ENCODE measurements around the gene CDCP2. TPM values are rescaled to one million over a fixed set of nuclear protein-coding genes. Genes with fewer than 3 reads are reported as not detected.

The CDCP2 gene
- total and polyA plus RNA-seq, 7 donors: 0.04 TPM; not detected in 6

DNA sequence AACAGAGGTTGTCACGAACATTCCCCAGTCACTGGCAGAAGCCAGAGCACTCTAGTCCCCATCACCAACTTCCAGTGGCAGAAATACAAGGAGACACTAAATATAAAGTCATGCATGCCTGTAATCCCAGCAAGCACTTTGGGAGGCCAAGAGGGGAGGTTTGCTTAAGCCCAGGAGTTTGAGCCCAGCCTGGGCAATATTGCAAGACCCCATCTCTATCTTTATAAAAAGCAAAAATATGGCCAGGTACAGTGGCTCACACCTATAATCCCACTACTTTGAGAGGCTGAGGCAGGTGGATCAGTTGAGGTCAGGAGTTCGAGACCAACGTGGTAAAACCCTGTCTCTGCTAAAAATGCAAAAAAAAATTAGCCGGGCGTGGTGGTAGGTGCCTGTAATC is 40.7 kb upstream of the CDCP2 start:
- WGBS, 2 donors: 92 to 97% methylated on average over 5 of the region's 5 CpGs
- intact Hi-C loops (cut with DNase I): no loop called here
- H3K4me1 ChIP-seq: no peaks in the 10 kb centered on the region

DNA sequence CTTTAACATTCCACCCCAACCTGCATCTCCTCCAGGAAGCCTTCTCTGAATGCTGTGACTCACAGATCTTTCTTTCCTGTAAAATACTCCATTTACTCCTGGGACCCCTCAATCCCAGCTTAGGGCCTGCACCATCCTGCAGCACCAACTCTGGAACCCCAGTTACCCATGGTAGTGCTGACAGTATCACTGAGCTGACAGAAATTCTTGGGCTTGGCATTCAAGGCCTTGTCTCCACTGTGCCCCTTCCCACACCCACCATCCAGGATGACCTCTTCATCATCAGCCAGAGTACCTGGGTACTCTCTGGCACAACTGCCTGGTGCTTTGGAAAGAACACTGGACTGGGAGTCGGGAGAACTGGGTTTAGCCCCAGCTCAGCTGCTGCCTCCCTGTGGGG is 38.7 kb upstream of the CDCP2 start:
- no peak overlapping the region for H3K27ac ChIP-seq
- TF ChIP-seq POLR2AphosphoS5 (IDR thresholded peaks at IDR 0.05) (no peak), EP300 (IDR thresholded peaks at IDR 0.05) (no peak), POLR2A (IDR thresholded peaks at IDR 0.05) (no peak)
- TF ChIP-seq, protein P1, sequence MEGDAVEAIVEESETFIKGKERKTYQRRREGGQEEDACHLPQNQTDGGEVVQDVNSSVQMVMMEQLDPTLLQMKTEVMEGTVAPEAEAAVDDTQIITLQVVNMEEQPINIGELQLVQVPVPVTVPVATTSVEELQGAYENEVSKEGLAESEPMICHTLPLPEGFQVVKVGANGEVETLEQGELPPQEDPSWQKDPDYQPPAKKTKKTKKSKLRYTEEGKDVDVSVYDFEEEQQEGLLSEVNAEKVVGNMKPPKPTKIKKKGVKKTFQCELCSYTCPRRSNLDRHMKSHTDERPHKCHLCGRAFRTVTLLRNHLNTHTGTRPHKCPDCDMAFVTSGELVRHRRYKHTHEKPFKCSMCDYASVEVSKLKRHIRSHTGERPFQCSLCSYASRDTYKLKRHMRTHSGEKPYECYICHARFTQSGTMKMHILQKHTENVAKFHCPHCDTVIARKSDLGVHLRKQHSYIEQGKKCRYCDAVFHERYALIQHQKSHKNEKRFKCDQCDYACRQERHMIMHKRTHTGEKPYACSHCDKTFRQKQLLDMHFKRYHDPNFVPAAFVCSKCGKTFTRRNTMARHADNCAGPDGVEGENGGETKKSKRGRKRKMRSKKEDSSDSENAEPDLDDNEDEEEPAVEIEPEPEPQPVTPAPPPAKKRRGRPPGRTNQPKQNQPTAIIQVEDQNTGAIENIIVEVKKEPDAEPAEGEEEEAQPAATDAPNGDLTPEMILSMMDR (IDR thresholded peaks at IDR 0.05): no peak
- intact Hi-C loops (cut with DNase I): no loop called here
- 92 to 95% methylated on average over 1 of the region's 1 CpG for WGBS, 2 donors
- no peak overlapping the region for H3K4me3 ChIP-seq
- H3K9me3 ChIP-seq: no peaks in the 10 kb centered on the region
- H3K4me1 ChIP-seq: no peaks in the 10 kb centered on the region
- H3K27me3 ChIP-seq: no peaks in the 10 kb centered on the region
- DNase-seq: no peak
- peaks cover 8 to 77% (median 15%) of the 10 kb centered on the region in 4 donors for H3K36me3 ChIP-seq

More for the DNA sequence above, 40.7 kb upstream of the CDCP2 start:
- Histone ChIP-seq H3K4me3 (no peak overlapping the region), H3K27me3 (no peaks in the 10 kb centered on the region), H3K9me3 (no peaks in the 10 kb centered on the region), H3K27ac (no peak overlapping the region), H3K36me3 (peaks cover 8 to 64% (median 15%) of the 10 kb centered on the region in 4 donors)
- DNase-seq: no peak
- TF ChIP-seq, protein P1 (IDR thresholded peaks at IDR 0.05): no peak
- TF ChIP-seq EP300 (IDR thresholded peaks at IDR 0.05) (no peak), POLR2A (IDR thresholded peaks at IDR 0.05) (no peak), POLR2AphosphoS5 (IDR thresholded peaks at IDR 0.05) (no peak)

DNA sequence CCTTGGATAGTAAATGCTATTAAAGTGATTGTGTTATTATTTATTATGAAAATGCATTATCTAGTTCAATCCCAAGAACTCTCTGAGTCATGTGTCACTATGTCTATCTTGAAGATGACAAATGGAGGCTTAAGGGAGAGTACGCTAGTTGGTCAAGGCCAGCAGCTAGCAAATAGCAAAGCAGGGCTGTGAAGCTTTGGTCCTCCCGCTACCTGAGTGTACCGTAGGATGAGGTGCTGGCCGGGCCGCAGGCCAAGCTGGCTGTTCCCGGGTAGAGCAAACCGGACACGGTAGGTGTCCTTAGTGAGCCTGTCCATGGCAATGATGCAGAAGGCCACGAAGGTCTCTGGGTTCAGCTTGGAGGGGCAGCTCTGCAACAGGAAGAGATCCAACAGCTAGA is 37.7 kb upstream of the CDCP2 start:
- Histone ChIP-seq H3K27ac (no peak overlapping the region), H3K36me3 (peaks cover 7 to 71% (median 11%) of the 10 kb centered on the region in 4 donors), H3K9me3 (no peaks in the 10 kb centered on the region), H3K4me3 (no peak overlapping the region), H3K4me1 (no peaks in the 10 kb centered on the region), H3K27me3 (no peaks in the 10 kb centered on the region)
- TF ChIP-seq, protein P1 (IDR thresholded peaks at IDR 0.05): no peak
- no peak for TF ChIP-seq POLR2A (IDR thresholded peaks at IDR 0.05)
- TF ChIP-seq EP300 (IDR thresholded peaks at IDR 0.05): no peak
- TF ChIP-seq POLR2AphosphoS5 (IDR thresholded peaks at IDR 0.05): no peak
- 95 to 96% methylated on average over 9 of the region's 9 CpGs for WGBS, 2 donors
- no peak for DNase-seq
- intact Hi-C loops (cut with DNase I): no loop called here

DNA sequence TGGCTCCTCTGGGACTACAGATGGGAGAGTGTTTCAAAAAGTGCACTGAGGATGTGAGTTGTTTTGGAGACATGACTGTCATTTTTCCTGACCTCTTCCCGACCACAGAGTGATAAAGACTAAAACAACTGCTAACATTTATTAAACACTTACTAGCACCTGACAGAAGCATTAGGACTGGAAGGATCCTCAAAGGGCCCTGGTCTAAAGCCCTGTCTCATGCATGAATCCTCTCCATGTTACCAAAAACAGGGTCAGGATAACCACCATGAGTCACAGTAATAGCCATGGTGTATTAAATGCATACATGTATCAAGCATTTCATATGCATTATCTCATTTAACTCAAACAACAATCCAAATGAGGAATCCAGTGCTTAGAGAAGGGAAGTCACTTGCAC is 35.5 kb upstream of the CDCP2 start:
- 95 to 98% methylated on average over 1 of the region's 1 CpG for WGBS, 2 donors
- peaks cover 0 to 51% (median 6%) of the 10 kb centered on the region in 4 donors for H3K36me3 ChIP-seq
- no peak overlapping the region for H3K27ac ChIP-seq
- no peaks in the 10 kb centered on the region for H3K9me3 ChIP-seq
- intact Hi-C loops (cut with DNase I): no loop called here
- TF ChIP-seq POLR2AphosphoS5 (IDR thresholded peaks at IDR 0.05): no peak
- no peak for TF ChIP-seq POLR2A (IDR thresholded peaks at IDR 0.05)
- TF ChIP-seq, protein P1 (IDR thresholded peaks at IDR 0.05): no peak
- no peak for TF ChIP-seq EP300 (IDR thresholded peaks at IDR 0.05)
- H3K27me3 ChIP-seq: no peaks in the 10 kb centered on the region
- H3K4me3 ChIP-seq: no peak overlapping the region
- H3K4me1 ChIP-seq: no peaks in the 10 kb centered on the region
- no peak for DNase-seq

DNA sequence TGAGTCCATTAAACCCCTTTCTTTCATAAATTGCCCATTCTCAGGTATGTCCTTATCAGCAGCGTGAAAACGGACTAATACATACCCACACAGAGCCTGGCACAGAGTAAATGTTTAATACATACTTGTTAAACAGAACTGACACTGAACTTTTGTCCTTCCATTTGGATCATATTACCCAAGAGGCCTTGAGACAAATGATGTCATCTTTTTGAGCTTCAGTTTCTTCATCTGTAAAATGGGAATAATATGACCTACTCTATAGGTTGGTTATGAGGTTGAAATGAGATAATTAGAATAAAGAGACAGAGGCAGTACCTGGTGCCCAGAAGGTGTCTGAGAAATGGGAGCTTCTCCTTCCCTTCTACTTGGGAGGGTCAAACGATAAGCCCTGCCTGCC is 33.3 kb upstream of the CDCP2 start:
- intact Hi-C loops (cut with DNase I): no loop called here
- no peak for DNase-seq
- H3K27ac ChIP-seq: no peak overlapping the region
- no peaks in the 10 kb centered on the region for H3K4me1 ChIP-seq
- TF ChIP-seq, protein P1 (IDR thresholded peaks at IDR 0.05): no peak
- TF ChIP-seq POLR2A (IDR thresholded peaks at IDR 0.05) (no peak), POLR2AphosphoS5 (IDR thresholded peaks at IDR 0.05) (no peak), EP300 (IDR thresholded peaks at IDR 0.05) (no peak)
- WGBS, 2 donors: 97 to 98% methylated on average over 3 of the region's 3 CpGs
- H3K36me3 ChIP-seq: peaks cover 0 to 46% (median 4%) of the 10 kb centered on the region in 4 donors
- no peaks in the 10 kb centered on the region for H3K9me3 ChIP-seq
- H3K4me3 ChIP-seq: no peak overlapping the region
- no peaks in the 10 kb centered on the region for H3K27me3 ChIP-seq

Data from sigmoid colon (tissue), 7 donors.